Measurements from ENCODE around the gene WDCP.

DNA sequence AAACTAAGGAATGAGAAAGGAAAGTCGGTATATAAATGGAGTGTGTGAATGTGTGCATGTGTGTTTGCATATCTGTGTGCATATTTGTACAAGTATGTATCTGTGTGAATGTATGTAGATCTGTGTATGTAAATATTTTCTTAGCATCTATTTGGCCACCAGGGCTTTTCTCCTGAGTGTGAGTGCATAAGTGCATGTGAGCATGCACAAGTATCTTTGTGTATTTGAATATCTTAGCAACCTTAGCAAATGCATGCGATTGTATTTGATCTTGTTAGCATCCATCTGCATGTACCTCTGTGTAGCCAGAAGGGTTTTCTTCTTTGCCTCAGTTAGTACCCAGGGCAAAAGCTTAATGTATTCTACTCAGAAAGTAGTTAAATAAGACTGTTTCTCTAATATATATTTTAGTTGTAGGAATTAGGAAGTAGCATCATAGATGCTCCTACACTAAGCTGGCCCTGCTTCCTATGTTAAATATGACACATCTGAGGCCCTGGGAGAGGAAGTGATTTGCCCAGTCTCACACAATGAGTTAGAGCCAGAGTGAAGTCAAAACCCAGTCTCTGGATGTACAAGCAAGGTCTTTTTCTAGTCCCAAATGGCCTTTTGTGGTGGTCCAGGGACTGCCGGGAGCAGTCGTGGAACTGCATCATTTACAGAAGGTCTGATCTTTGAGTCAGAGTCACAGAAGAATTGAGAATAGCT lies 11.5 kb upstream of the WDCP start:
- TF ChIP-seq, protein P1, sequence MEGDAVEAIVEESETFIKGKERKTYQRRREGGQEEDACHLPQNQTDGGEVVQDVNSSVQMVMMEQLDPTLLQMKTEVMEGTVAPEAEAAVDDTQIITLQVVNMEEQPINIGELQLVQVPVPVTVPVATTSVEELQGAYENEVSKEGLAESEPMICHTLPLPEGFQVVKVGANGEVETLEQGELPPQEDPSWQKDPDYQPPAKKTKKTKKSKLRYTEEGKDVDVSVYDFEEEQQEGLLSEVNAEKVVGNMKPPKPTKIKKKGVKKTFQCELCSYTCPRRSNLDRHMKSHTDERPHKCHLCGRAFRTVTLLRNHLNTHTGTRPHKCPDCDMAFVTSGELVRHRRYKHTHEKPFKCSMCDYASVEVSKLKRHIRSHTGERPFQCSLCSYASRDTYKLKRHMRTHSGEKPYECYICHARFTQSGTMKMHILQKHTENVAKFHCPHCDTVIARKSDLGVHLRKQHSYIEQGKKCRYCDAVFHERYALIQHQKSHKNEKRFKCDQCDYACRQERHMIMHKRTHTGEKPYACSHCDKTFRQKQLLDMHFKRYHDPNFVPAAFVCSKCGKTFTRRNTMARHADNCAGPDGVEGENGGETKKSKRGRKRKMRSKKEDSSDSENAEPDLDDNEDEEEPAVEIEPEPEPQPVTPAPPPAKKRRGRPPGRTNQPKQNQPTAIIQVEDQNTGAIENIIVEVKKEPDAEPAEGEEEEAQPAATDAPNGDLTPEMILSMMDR (IDR thresholded peaks at IDR 0.05): no peak
- no peak for TF ChIP-seq POLR2A (IDR thresholded peaks at IDR 0.05)

Data from right lobe of liver (tissue), 4 donors.